Retinal pigment epithelial cell (primary cell): ENCODE data around the gene COL1A2.

Experiments
- DNase-seq: peaks from one replicate; pipeline ENCODE4 v3.0.0-alpha.2; 2010; ENCODE audit warnings: low read depth
- H3K4me3 ChIP-seq: 2 replicates; pipeline ENCODE4 v1.5.1; 2011; ENCODE audit warnings: mild to moderate bottlenecking, low read length, control low read depth, moderate library complexity
- TF ChIP-seq, protein P1 (sequence below): conservative IDR thresholded peaks from 2 replicates; pipeline ENCODE4 v1.5.1; 2011; ENCODE audit warnings: low read depth, low read length, control low read depth, inconsistent platforms

The COL1A2 gene

DNA sequence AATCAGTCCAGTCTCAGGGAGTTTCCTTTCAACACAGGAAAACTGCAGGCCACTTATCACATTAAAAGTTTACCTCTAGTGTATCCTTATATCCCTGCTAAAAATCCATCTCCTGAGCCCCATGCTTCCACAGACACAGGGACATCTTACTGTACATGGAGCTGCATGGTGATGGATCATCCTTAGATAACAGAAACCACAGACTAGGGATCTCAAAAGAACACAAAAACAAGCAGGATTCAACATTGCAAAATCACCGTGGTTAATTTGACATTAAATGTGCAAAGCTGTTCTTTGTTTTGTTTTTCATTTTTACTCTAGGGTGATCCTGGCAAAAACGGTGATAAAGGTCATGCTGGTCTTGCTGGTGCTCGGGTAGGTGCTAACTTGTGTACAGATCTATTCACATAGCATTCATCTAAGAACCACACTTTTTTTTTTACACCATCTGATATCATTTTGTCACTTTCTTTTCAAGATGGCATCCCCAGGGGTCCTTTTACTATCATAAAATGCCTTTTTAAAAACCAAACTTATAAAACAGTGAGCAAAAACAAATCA, 18.1 kb downstream of the COL1A2 start:
- no peak for DNase-seq
- no peak overlapping the region for H3K4me3 ChIP-seq
- TF ChIP-seq, protein P1, sequence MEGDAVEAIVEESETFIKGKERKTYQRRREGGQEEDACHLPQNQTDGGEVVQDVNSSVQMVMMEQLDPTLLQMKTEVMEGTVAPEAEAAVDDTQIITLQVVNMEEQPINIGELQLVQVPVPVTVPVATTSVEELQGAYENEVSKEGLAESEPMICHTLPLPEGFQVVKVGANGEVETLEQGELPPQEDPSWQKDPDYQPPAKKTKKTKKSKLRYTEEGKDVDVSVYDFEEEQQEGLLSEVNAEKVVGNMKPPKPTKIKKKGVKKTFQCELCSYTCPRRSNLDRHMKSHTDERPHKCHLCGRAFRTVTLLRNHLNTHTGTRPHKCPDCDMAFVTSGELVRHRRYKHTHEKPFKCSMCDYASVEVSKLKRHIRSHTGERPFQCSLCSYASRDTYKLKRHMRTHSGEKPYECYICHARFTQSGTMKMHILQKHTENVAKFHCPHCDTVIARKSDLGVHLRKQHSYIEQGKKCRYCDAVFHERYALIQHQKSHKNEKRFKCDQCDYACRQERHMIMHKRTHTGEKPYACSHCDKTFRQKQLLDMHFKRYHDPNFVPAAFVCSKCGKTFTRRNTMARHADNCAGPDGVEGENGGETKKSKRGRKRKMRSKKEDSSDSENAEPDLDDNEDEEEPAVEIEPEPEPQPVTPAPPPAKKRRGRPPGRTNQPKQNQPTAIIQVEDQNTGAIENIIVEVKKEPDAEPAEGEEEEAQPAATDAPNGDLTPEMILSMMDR = no peak

DNA sequence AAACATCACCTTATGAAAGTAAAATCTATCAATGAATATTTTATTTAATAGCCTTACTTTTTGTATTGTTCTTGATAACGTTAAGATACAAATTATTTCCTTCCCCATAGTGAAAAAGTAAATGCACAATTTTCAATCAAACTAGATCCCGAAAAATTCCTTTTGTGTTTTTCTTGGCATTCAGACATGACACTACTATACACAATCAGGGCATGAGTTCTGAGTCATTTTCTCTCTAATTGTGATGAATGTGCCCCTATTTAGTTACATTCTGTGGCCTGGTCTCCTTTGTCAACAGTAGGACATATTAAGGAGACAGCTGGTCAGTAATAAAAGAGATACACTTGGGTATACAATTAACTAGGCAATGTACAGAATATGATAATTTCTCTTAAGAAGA, 19.8 kb downstream of the COL1A2 start:
- TF ChIP-seq, protein P1 = no peak
- no peak for DNase-seq
- no peak overlapping the region for H3K4me3 ChIP-seq

DNA sequence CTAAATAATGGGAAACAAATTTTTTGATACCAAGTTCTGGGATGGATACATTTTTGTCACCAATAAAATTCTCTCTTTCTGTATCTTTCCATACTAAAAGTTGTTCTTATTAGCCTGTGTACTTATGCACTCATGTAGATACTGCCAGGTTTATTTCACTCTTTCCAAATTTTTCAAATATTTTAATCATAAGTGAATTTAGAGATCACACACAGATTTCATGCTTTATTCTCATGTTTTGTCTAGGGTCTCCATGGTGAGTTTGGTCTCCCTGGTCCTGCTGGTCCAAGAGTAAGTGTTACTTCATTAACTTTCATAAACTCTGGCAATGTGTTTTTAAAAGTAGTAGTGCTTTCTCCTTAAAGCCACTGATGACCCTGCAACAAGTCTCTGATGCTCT, 20.3 kb downstream of the COL1A2 start:
- no peak for DNase-seq
- H3K4me3 ChIP-seq = no peak overlapping the region
- TF ChIP-seq, protein P1 = no peak

DNA sequence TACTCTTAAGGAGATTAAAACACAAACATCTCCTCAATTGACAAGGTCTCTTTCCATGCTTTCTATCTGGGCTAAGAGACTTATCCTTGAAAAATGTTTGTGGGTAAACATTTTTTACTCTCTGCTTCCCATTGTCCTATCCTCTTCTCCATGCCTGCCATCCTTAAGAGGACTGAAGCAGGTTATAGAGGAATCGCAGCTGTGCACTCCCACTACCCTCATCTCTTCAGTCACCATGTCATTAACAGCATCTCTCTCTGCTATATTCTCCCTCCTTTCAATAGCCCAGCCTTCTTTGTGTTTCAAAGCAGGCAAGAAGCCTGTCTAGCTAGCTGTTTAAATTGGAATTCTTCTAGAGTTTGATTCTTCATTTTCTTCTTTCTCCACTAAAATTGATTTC, 22.6 kb downstream of the COL1A2 start:
- TF ChIP-seq, protein P1 = no peak
- no peak overlapping the region for H3K4me3 ChIP-seq
- DNase-seq = no peak

DNA sequence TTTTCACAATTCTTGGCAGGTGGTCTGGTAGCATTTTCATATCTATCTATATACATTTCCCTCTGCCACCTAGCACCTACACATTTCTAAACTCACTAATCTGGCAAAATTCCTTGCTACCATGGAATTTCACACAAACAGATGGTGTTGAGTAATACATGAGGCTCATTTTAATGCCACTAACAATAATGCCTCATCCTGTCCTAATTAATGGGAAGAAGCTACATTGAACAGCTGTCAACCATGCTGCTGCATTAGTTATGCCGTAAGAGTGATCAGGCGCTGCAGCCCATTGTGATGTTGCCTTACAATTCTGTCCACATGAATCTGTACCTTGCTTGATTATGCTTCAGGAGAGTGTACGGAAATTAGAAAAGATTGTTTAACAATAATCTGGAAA, 23.2 kb downstream of the COL1A2 start:
- TF ChIP-seq, protein P1 = no peak
- DNase-seq = no peak

DNA sequence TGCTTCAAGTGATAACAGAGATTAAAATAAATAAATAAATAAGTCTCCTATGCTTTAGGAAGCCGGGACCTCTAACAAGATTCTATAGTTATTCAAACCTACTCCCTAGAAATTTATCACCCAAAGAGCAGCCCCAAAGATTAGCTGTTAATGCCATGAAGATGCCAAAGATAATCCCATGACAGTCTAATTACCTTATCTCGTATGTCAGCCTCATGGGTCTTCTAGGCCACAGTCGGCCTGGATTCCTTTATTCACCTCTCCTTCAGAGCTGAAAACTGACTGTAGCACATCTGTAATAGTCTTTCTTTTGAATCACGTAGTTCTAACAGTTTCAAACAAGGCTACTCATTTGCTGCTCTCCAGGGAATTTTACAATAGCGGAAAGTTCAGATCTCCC, 24.2 kb downstream of the COL1A2 start:
- TF ChIP-seq, protein P1 = no peak
- H3K4me3 ChIP-seq = no peak overlapping the region
- DNase-seq = no peak

More for the DNA sequence above, 23.2 kb downstream of the COL1A2 start:
- no peak overlapping the region for H3K4me3 ChIP-seq

DNA sequence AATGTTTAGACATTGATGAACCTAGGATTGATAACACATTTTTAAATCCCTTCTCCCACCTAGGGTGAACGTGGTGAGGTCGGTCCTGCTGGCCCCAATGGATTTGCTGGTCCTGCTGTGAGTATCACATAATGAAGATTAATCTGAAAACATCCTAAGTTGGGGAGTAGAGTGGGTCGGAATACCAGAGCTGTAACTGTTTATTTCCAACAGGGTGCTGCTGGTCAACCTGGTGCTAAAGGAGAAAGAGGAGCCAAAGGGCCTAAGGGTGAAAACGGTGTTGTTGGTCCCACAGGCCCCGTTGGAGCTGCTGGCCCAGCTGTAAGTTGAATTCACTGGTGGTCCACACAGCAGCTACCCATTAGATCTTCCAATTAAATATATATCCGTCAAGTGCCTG, 25.6 kb downstream of the COL1A2 start:
- H3K4me3 ChIP-seq = no peak overlapping the region
- TF ChIP-seq, protein P1 = no peak
- DNase-seq = no peak
